HG02759 (cell line): ENCODE results near the gene SPIRE1.
"Not testable (repeated sequence)": the region's sequence is repeated elsewhere in the genome, so short reads cannot be mapped to it uniquely, and the experiment has no call there.

Experiments
- ATAC-seq: cut with Tn5 transposase; IDR thresholded peaks from one replicate; pipeline ENCODE4 v1.9.1; 2021; ENCODE audit warnings: mild to moderate bottlenecking, moderate library complexity; ENCODE audit not compliant: unreplicated experiment

SPIRE1 gene

DNA sequence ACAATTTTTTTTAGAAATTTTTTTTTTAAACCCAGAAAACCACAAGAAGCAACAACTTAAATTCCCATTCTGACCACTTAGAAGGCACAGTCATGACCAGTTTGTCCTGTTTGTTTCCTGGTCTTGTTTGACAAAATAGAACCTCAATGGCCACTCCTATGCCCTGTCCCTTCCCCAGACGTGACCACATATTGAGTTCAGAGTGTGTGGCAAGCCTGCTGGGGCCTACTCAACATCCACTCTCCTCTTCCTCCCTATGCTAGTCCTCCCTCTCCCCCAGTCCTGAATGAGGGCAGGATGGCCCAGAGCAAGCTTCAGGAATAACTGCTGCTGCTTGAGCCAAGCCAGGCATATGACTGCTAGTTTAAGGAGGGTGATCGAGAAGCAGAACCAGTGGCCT is 160.6 kb downstream of the SPIRE1 start:
- no peak for ATAC-seq

DNA sequence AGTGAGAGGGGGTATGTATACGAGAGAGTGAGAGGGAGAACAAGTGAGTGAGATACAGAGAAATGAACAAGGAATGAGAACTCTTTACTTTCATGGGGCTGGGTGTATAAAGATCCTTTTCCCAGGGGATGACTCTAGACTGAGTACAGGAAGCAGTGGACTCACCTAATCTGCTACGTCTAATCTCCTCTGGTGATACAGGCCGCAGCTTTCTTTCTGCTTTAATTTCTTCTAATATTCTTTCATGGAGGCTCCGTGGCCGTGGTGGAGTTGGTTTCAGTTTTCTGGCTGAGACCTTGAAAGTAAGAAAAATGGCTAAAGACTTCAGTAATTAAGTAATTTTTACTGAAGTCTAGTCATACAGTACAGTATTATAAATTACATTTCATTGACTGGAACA is 165.0 kb downstream of the SPIRE1 start:
- ATAC-seq, result no peak

- ATAC-seq, result no peak
Measured at GRCh38 chr18:12491611-12492435, 166.1 kb downstream of the SPIRE1 start.

DNA sequence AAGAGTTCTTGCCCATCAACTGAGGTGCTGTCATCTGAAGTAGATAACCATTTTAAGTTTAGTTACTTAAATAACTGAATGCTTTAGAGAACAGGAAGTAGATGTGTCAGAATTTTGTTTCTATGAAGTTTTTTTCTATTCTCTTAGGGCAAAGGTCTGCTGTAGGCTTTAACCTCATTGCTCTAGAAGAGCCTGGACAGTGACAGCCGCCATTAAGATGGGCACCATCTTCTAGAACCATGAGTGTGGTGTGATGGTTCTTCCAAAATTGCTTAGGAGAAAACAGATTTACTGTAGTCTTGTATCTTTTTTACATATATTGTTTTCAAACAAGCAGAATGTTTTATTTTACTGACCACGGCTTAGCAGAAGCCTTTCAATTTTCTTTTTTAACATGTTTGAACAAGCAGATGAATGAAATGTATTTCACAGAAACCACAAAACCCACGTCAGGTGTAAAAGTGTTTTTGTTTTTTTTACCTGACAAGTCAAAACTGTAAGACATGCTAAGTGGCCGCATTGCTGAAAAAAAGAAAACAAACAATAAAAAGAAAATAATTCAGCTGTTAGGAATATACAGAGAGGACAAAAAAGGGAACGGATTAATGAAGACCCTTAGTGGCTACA is 172.3 kb downstream of the SPIRE1 start:
- no peak for ATAC-seq

DNA sequence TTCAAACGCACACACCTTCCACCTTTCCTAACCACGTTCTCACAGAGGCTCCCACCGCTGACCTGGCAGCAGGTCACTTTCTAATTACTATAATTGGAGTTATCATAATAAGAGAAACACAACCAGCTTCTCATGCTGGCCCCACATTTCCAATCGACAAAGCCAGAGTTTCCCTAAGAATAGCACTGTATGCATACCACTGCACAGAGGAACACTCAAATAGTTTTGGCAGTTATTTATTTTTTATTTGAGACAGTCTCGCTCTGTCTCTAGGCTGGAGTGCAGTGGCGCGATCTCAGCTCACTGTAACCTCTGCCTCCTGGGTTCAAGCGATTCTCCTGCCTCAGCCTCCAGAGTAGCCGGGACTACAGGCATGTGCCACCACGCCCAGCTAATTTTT is 176.0 kb downstream of the SPIRE1 start:
- not testable (repeated sequence) for ATAC-seq

GRCh38 chr18:12479982-12480381 is 177.9 kb downstream of the SPIRE1 start:
- no peak for ATAC-seq

GRCh38 chr18:12479536-12479935 is 178.4 kb downstream of the SPIRE1 start:
- no peak for ATAC-seq

DNA sequence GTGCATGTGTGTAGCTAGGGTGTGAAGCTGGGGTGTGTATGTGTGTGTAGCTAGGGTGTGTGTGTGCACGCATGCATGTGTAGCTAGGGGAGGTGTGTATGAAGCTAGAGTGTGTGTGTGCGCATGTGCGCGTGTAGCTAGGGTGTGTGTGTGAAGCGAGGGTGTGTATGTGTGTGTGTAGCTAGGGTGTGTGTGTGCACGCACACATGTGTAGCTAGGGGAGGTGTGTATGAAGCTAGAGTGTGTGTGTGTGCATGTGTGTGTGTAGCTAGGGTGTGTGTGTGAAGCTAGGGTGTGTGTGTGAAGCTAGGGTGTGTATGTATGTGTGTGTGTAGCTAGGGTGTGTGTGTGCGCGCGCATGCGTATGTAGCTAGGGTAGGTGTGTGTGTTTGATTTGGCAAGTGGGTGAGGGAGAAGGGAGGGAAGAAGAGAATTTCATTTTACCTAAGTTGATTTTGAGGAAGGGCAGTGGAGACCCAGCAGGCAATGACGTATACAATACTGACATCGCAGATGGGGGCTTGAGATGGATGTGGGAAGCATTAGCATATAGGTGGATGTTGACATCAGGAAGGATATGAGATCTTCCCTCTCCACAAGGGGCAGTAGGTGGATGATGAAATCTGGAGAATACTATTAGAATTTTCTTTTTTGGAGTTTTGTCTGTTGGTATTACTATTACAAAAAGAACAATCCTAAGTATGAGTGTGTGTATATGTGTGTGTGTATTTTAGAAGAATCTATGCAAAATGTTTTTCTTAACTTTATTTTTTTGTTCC is 179.4 kb downstream of the SPIRE1 start:
- no peak for ATAC-seq

- no peak for ATAC-seq
Measured at GRCh38 chr18:12477606-12478005, 180.3 kb downstream of the SPIRE1 start.

DNA sequence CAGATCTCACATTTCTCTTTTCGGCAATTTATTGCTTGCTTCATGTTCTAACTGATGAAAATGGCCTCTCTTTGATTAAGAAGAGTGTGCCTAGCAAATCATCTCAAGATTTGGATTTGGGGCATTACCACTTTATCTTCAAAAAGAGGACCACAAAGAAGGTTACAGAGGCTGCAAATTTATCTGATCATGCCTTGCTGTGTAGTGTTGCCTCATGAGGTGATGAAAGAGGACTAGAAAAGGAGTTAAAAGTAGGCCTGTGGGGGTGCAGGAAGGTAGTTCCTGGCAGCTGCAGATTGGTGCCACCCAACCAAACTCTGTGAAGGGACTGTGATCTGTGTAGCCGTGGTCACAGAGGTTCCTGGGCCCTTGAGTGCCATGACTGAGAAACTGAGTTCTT is 181.0 kb downstream of the SPIRE1 start:
- ATAC-seq, result no peak

- ATAC-seq, result no peak
Measured at GRCh38 chr18:12474876-12475275, 183.0 kb downstream of the SPIRE1 start.

- no peak for ATAC-seq
Measured at GRCh38 chr18:12474146-12474545, 183.8 kb downstream of the SPIRE1 start.

GRCh38 chr18:12470382-12471075 is 187.4 kb downstream of the SPIRE1 start:
- no peak for ATAC-seq

DNA sequence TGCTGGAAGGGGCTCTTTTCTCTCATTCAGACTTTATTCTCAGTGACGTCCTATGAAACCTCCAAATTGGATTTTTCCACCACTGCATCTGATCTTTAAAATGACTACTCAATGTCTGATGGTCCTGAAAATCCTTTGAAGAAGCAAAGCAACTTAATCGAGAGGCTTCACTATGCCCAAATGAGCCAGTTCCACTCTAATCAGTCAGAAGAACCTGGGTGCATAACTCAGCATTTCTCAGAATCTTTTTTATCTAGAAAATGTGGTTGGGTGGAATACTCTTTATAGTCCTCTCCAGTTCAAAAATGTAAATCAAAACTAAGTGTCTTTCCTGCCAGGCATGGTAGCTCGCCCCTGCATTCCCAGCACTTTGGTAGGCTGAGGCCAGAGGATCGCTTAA is 189.5 kb downstream of the SPIRE1 start:
- ATAC-seq, result no peak

GRCh38 chr18:12464731-12465130 is 193.2 kb downstream of the SPIRE1 start:
- no peak for ATAC-seq

- ATAC-seq, result no peak
Measured at GRCh38 chr18:12463191-12463590, 194.7 kb downstream of the SPIRE1 start.

GRCh38 chr18:12462242-12462641 is 195.7 kb downstream of the SPIRE1 start:
- no peak for ATAC-seq

DNA sequence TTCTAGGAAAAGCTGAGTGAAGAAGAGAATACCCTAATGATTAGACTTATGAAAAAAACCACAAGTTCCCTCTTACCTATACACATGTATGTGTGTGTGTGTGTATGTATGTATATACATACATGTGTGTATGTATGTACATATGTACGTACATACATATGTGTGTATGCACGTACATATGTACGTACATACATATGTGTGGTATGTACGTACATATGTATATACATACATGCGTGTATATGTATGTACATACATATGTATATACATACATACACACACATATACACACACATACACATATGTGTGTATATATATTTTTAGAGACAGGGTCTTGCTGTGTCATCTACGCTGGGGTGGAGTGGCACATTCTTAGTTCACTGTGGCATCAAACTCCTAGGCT is 196.6 kb downstream of the SPIRE1 start:
- no peak for ATAC-seq

DNA sequence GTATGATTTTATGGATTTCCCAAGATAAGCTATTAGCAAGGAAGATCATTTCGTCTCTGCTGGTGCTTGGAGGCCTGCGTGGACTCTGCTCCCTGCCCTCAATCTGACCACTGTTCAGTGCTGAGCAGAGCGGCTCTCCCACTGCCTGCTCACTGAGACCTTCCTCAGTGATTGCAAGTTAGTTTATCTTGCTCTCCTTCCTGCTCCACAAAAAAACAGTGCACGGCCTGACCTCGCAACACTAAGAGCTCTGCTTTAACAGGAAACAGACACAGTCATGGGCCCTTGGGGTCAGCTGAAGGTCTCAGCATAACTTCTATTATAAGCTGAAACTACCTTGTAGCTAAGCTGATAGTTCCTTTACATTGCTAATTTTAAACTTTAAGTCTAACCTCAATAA is 197.0 kb downstream of the SPIRE1 start:
- ATAC-seq, result no peak

GRCh38 chr18:12458771-12459170 is 199.1 kb downstream of the SPIRE1 start:
- no peak for ATAC-seq

DNA sequence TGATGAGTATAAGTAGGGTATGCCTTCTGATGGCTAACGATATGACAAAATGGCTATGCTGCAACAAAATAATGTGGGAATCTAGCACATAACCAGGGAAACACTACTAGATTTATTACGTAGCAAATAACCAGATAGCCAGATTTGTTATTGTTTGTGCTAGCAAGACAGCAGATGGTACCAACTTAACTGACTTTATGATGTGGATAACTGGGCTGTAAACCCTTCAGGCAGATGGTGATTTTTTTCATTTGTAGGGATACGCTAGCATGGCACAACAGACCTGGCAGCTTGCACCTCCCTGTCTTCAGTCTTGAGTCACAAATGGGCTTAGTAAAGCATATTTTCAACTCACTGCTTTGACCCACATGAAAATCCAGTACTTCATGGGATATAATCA is 201.5 kb downstream of the SPIRE1 start:
- ATAC-seq, result no peak
